ENCODE measurements around the gene ELF2. TPM values are rescaled to one million over a fixed set of nuclear protein-coding genes. Genes with fewer than 3 reads are reported as not detected.
"Not testable (repeated sequence)": the region's sequence is repeated elsewhere in the genome, so short reads cannot be mapped to it uniquely, and the experiment has no call there.

ELF2 gene
- polyA plus RNA-seq, 3 donors, result 14.0 to 34.3 (median 18.9) TPM

- no CpG with 5 or more reads among the region's 1 CpG for WGBS (ENCODE audit: insufficient coverage)
- H3K4me3 Mint-ChIP-seq, result no peak overlapping the region
- Histone ChIP-seq H4K20me1 (ENCODE audit: insufficient read depth, low read length) (peaks cover 98% of the 10 kb centered on the region), H3K27ac (ENCODE audit: low read depth in 1 of 2, low read length in 2 of 2) (peak overlapping the region in 1 of 2 donors; percentile 15), H2AFZ (ENCODE audit: insufficient read depth, low read depth, low read length, poor library complexity, severe bottlenecking) (no peak overlapping the region), H3K4me3 (replicated peaks in 1 of 3; ENCODE audit: low read depth in 2 of 3, low read length in 3 of 3) (no peak overlapping the region), H3K9ac (ENCODE audit: insufficient read depth, low read length, poor library complexity, severe bottlenecking) (no peak overlapping the region), H3K36me3 (replicated peaks in 1 of 2; ENCODE audit: control insufficient read depth in 1 of 2, insufficient read depth in 2 of 2, low read length in 2 of 2) (no peaks in the 10 kb centered on the region), H3K9me3 (replicated peaks in 1 of 2; ENCODE audit: control insufficient read depth in 1 of 2, insufficient read depth in 1 of 2, low read length in 2 of 2) (no peaks in the 10 kb centered on the region), H3K79me2 (ENCODE audit: insufficient read depth, low read length) (peaks cover 100% of the 10 kb centered on the region), H3K4me2 (replicated peaks; ENCODE audit: extremely low read depth, low read length, poor library complexity, severe bottlenecking) (no peak overlapping the region), H3K4me1 (ENCODE audit: control insufficient read depth in 1 of 2, insufficient read depth in 2 of 2, low read length in 2 of 2) (peaks cover 22 to 43% of the 10 kb centered on the region in 2 donors), H3K27me3 (ENCODE audit: control insufficient read depth in 2 of 2, insufficient read depth in 2 of 2, low read length in 2 of 2) (no peaks in the 10 kb centered on the region)
- intact Hi-C loops (cut with micrococcal nuclease), result loop anchor here in 1 of 2 donors (5.0 kb wide), 1 partner anchor 67 kb away; no protein-coding TSS in a partner anchor
- H3K27me3 Mint-ChIP-seq (ENCODE audit: low read depth in 3 of 3), result no peaks in the 10 kb centered on the region
- DNase-seq, result no peak
- TF ChIP-seq, protein P1, sequence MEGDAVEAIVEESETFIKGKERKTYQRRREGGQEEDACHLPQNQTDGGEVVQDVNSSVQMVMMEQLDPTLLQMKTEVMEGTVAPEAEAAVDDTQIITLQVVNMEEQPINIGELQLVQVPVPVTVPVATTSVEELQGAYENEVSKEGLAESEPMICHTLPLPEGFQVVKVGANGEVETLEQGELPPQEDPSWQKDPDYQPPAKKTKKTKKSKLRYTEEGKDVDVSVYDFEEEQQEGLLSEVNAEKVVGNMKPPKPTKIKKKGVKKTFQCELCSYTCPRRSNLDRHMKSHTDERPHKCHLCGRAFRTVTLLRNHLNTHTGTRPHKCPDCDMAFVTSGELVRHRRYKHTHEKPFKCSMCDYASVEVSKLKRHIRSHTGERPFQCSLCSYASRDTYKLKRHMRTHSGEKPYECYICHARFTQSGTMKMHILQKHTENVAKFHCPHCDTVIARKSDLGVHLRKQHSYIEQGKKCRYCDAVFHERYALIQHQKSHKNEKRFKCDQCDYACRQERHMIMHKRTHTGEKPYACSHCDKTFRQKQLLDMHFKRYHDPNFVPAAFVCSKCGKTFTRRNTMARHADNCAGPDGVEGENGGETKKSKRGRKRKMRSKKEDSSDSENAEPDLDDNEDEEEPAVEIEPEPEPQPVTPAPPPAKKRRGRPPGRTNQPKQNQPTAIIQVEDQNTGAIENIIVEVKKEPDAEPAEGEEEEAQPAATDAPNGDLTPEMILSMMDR (IDR thresholded peaks at IDR 0.05), result no peak
- H3K4me1 Mint-ChIP-seq, result peaks cover 44% of the 10 kb centered on the region
- H3K9me3 Mint-ChIP-seq, result no peaks in the 10 kb centered on the region
- H3K27ac Mint-ChIP-seq, result peak overlapping the region in 1 of 7 donors; percentile 19
- H3K36me3 Mint-ChIP-seq, result peaks cover 3 to 12% of the 10 kb centered on the region in 2 donors
These were observed 12.3 kb downstream of the ELF2 start for GRCh38 chr4:139164731-139165130.

DNA sequence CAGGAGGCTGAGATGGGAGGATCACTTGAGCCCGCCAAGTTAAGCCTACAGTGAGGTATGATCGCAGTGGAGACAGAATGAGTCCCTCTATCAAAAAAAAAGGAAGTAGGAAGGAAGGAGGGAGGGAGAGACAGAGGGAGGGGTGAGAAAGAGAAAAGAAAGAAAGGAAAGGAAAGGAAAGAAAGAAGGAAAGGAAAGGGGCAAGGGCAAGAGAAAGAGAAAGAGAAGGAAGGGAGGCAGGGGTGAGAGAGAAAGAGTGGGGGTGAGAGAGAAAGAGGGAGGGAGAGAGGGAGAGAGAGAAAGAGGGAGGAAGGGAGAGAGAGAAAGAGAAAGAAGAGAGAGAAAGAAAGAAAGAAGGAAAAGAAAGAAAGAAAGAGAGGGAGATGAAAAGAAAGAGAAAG is 13.2 kb downstream of the ELF2 start:
- peak overlapping the region in 1 of 2 donors; percentile 49 for H3K27ac ChIP-seq (ENCODE audit: low read depth in 1 of 2, low read length in 2 of 2)
- H3K4me3 ChIP-seq (replicated peaks in 1 of 3; ENCODE audit: low read depth in 2 of 3, low read length in 3 of 3), result no peak overlapping the region
- H3K36me3 ChIP-seq (replicated peaks in 1 of 2; ENCODE audit: control insufficient read depth in 1 of 2, insufficient read depth in 2 of 2, low read length in 2 of 2), result no peaks in the 10 kb centered on the region
- peaks cover 100% of the 10 kb centered on the region for H3K79me2 ChIP-seq (ENCODE audit: insufficient read depth, low read length)
- Mint-ChIP-seq H3K27me3 (ENCODE audit: low read depth in 3 of 3) (no peaks in the 10 kb centered on the region), H3K4me3 (no peak overlapping the region), H3K9me3 (no peaks in the 10 kb centered on the region), H3K4me1 (peaks cover 40% of the 10 kb centered on the region), H3K27ac (peak overlapping the region in 6 of 7 donors; percentile 65 to 80 (median 72)), H3K36me3 (peaks cover 10 to 18% of the 10 kb centered on the region in 2 donors)
- TF ChIP-seq, protein P1 (IDR thresholded peaks at IDR 0.05), result no peak
- H2AFZ ChIP-seq (ENCODE audit: insufficient read depth, low read depth, low read length, poor library complexity, severe bottlenecking), result no peak overlapping the region
- intact Hi-C loops (cut with micrococcal nuclease), result loop anchor here in 1 of 2 donors (5.0 kb wide), 1 partner anchor 67 kb away; no protein-coding TSS in a partner anchor
- no peak overlapping the region for H3K9ac ChIP-seq (ENCODE audit: insufficient read depth, low read length, poor library complexity, severe bottlenecking)
- no peaks in the 10 kb centered on the region for H3K27me3 ChIP-seq (ENCODE audit: control insufficient read depth in 2 of 2, insufficient read depth in 2 of 2, low read length in 2 of 2)
- DNase-seq, result no peak
- WGBS (ENCODE audit: insufficient coverage), result 75% methylated on average over 2 of the region's 2 CpGs
- H3K9me3 ChIP-seq (replicated peaks in 1 of 2; ENCODE audit: control insufficient read depth in 1 of 2, insufficient read depth in 1 of 2, low read length in 2 of 2), result no peaks in the 10 kb centered on the region
- H3K4me2 ChIP-seq (replicated peaks; ENCODE audit: extremely low read depth, low read length, poor library complexity, severe bottlenecking), result no peak overlapping the region
- peaks cover 98% of the 10 kb centered on the region for H4K20me1 ChIP-seq (ENCODE audit: insufficient read depth, low read length)
- peaks cover 22 to 39% of the 10 kb centered on the region in 2 donors for H3K4me1 ChIP-seq (ENCODE audit: control insufficient read depth in 1 of 2, insufficient read depth in 2 of 2, low read length in 2 of 2)

DNA sequence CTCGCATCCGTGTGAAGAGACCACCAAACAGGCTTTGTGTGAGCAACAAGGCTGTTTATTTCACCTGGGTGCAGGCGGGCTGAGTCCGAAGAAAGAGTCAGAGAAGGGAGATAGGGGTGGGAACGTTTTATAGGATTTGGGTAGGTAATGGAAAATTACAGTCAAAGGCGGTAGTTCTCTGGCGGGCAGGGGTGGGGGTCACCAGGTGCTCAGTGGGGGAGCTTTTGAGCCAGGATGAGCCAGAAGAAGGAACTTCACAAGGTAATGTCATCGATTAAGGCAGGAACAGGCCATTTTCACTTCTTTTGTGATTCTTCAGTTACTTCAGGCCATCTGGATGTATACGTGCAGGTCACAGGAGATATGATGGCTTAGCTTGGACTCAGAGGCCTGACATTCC is 19.0 kb downstream of the ELF2 start:
- DNase-seq; H3K4me1 ChIP-seq (ENCODE audit: control insufficient read depth in 1 of 2, insufficient read depth in 2 of 2, low read length in 2 of 2); H3K9me3 Mint-ChIP-seq; H3K27me3 Mint-ChIP-seq (ENCODE audit: low read depth in 3 of 3); H3K4me2 ChIP-seq (replicated peaks; ENCODE audit: extremely low read depth, low read length, poor library complexity, severe bottlenecking); H3K27ac Mint-ChIP-seq; H3K27me3 ChIP-seq (ENCODE audit: control insufficient read depth in 2 of 2, insufficient read depth in 2 of 2, low read length in 2 of 2); H3K9me3 ChIP-seq (replicated peaks in 1 of 2; ENCODE audit: control insufficient read depth in 1 of 2, insufficient read depth in 1 of 2, low read length in 2 of 2); H2AFZ ChIP-seq (ENCODE audit: insufficient read depth, low read depth, low read length, poor library complexity, severe bottlenecking); H3K36me3 ChIP-seq (replicated peaks in 1 of 2; ENCODE audit: control insufficient read depth in 1 of 2, insufficient read depth in 2 of 2, low read length in 2 of 2); intact Hi-C loops (cut with micrococcal nuclease); H3K27ac ChIP-seq (ENCODE audit: low read depth in 1 of 2, low read length in 2 of 2); H3K4me3 ChIP-seq (replicated peaks in 1 of 3; ENCODE audit: low read depth in 2 of 3, low read length in 3 of 3); H3K4me3 Mint-ChIP-seq; H3K9ac ChIP-seq (ENCODE audit: insufficient read depth, low read length, poor library complexity, severe bottlenecking): not testable (repeated sequence)
- peaks cover 100% of the 10 kb centered on the region for H3K79me2 ChIP-seq (ENCODE audit: insufficient read depth, low read length)
- peaks cover 19 to 24% of the 10 kb centered on the region in 2 donors for H3K36me3 Mint-ChIP-seq
- WGBS (ENCODE audit: insufficient coverage), result 92% methylated on average over 6 of the region's 9 CpGs
- peaks cover 98% of the 10 kb centered on the region for H4K20me1 ChIP-seq (ENCODE audit: insufficient read depth, low read length)
- peaks cover 15% of the 10 kb centered on the region for H3K4me1 Mint-ChIP-seq
